Upper lobe of right lung (tissue), 1 donor: Measurements from ENCODE around the gene SLC7A11. TPM values are rescaled to one million over a fixed set of nuclear protein-coding genes. Genes with fewer than 3 reads are reported as not detected.

Source experiments
- ATAC-seq: fragments of 200-7000 bp; cut with Tn5 transposase; one replicate; pipeline ENCODE4 v1.9.1; 2020; ENCODE audit warnings: mild to moderate bottlenecking, moderate library complexity
- DNase-seq: peaks from one replicate; pipeline ENCODE4 v3.0.0-alpha.2; 2020
- H3K27ac ChIP-seq: fragments of 200-600 bp; one replicate; pipeline ENCODE4 v1.8.0; 2022
- H3K27me3 ChIP-seq: fragments of 200-600 bp; one replicate; pipeline ENCODE4 v1.8.0; 2022; ENCODE audit warnings: mild to moderate bottlenecking
- H3K36me3 ChIP-seq: fragments of 200-600 bp; one replicate; pipeline ENCODE4 v1.8.0; 2022
- H3K4me1 ChIP-seq: fragments of 200-600 bp; one replicate; pipeline ENCODE4 v1.8.0; 2022
- H3K4me3 ChIP-seq: fragments of 200-600 bp; one replicate; pipeline ENCODE4 v1.8.0; 2022; ENCODE audit warnings: mild to moderate bottlenecking
- H3K9me3 ChIP-seq: fragments of 200-600 bp; one replicate; pipeline ENCODE4 v1.8.0; 2022
- CTCF ChIP-seq: fragments of 200-600 bp; IDR thresholded peaks from one replicate; pipeline ENCODE4 v1.8.0; 2022; ENCODE audit warnings: antibody characterized with exemption
- intact Hi-C: fragments of 100-400 bp; cut with DNase I; formaldehyde crosslinking; loops from one replicate; pipeline ENCODE4 v1.11.0; 2022
- total RNA-seq: library from RNA; stranded (reverse); fragmentation: NEBNext Ultra II Directional; extraction: Animal tissue kit (Norgen Biotek cat#: 25700); gene quantifications from one replicate; pipeline ENCODE4 v1.2.1, GENCODE V29; 2021
- donor health status: DM: no; HTN: yes; CAD: no; lungs with severe emphysema.

The SLC7A11 gene
- total RNA-seq, 1 donor from 2014 or later = 3.8 TPM

GRCh38 chr4:138115053-138115452 is 127.1 kb downstream of the SLC7A11 start:
- no peak overlapping the region for H3K27ac ChIP-seq
- H3K4me1 ChIP-seq = no peaks in the 10 kb centered on the region
- H3K4me3 ChIP-seq = no peak overlapping the region
- DNase-seq (no peak), ATAC-seq (no peak)
- H3K36me3 ChIP-seq = no peaks in the 10 kb centered on the region
- intact Hi-C loops = no loop called here
- H3K9me3 ChIP-seq = no peaks in the 10 kb centered on the region
- H3K27me3 ChIP-seq = no peaks in the 10 kb centered on the region
- no peak for TF ChIP-seq CTCF

GRCh38 chr4:138114434-138114833 is 127.7 kb downstream of the SLC7A11 start:
- H3K36me3 ChIP-seq = no peaks in the 10 kb centered on the region
- ATAC-seq = no peak
- H3K27me3 ChIP-seq = no peaks in the 10 kb centered on the region
- no peak for DNase-seq
- no peaks in the 10 kb centered on the region for H3K9me3 ChIP-seq
- TF ChIP-seq CTCF = no peak
- H3K27ac ChIP-seq = no peak overlapping the region
- intact Hi-C loops = no loop called here
- no peaks in the 10 kb centered on the region for H3K4me1 ChIP-seq
- H3K4me3 ChIP-seq = no peak overlapping the region
